T follicular helper cell (primary cell): ENCODE data around the gene PCNA.

Experiments
- DNase-seq: peaks from one replicate; pipeline ENCODE4 v3.0.0-alpha.2; 2020; ENCODE audit warnings: low read depth
- total RNA-seq, 2 experiments: gene quantifications; one replicate each; lab custom pipeline; 2026; lab: John Stamatoyannopoulos, UW

PCNA gene
- total RNA-seq, result 80.1 to 147 reads per million in 2 experiments

- DNase-seq, result peak; percentile 91
Observed at GRCh38 chr20:5119435-5120184, at the start of gene PCNA. PCNA (minus strand) TSS chr20:5119958; CDS start chr20:5119798, 160 bp downstream.

GRCh38 chr20:5168651-5169396, 49.1 kb upstream of the PCNA start:
- no peak for DNase-seq

- DNase-seq, result no peak
Observed at GRCh38 chr20:5164645-5165625, 45.2 kb upstream of the PCNA start.

GRCh38 chr20:5161536-5162164, 41.9 kb upstream of the PCNA start:
- DNase-seq, result no peak

- no peak for DNase-seq
Observed at GRCh38 chr20:5160882-5161281, 41.1 kb upstream of the PCNA start.

- DNase-seq, result no peak
Observed at GRCh38 chr20:5159928-5160327, 40.2 kb upstream of the PCNA start.

GRCh38 chr20:5156675-5157448, 37.1 kb upstream of the PCNA start:
- no peak for DNase-seq

GRCh38 chr20:5155404-5155803, 35.6 kb upstream of the PCNA start:
- no peak for DNase-seq

- DNase-seq, result no peak
Observed at GRCh38 chr20:5154543-5154925, 34.8 kb upstream of the PCNA start.

- no peak for DNase-seq
Observed at GRCh38 chr20:5153612-5154542, 34.1 kb upstream of the PCNA start.

GRCh38 chr20:5153152-5153467, 33.4 kb upstream of the PCNA start:
- DNase-seq, result no peak

- no peak for DNase-seq
Observed at GRCh38 chr20:5150226-5151076, 30.7 kb upstream of the PCNA start.

GRCh38 chr20:5149892-5150225, 30.1 kb upstream of the PCNA start:
- DNase-seq, result no peak

GRCh38 chr20:5148581-5148980, 28.8 kb upstream of the PCNA start:
- DNase-seq, result no peak

GRCh38 chr20:5146871-5147592, 27.3 kb upstream of the PCNA start:
- DNase-seq, result no peak

- DNase-seq, result no peak
Observed at GRCh38 chr20:5146099-5146668, 26.4 kb upstream of the PCNA start.

GRCh38 chr20:5145365-5146098, 25.8 kb upstream of the PCNA start:
- DNase-seq, result no peak
